Measurements from ENCODE around the gene CNTN4. TPM values are rescaled to one million over a fixed set of nuclear protein-coding genes. Genes with fewer than 3 reads are reported as not detected.

CNTN4 gene
- total RNA-seq, 1 donor from 2014 or later = 5.2 TPM

- no peaks in the 10 kb centered on the region for H3K79me2 ChIP-seq (ENCODE audit: low read depth)
- no peak overlapping the region for H3K27ac ChIP-seq
- H2AFZ ChIP-seq (replicated peaks) = peak overlapping the region; percentile 94
- peak; percentile 79 for DNase-seq (ENCODE audit: low spot score)
- H3K4me3 ChIP-seq = peak overlapping the region; percentile 66
- no peaks in the 10 kb centered on the region for H3K36me3 ChIP-seq
- H3K27me3 ChIP-seq = peaks cover 86% of the 10 kb centered on the region
- peak overlapping the region; percentile 95 for H3K4me3 Mint-ChIP-seq
- H3K9me3 ChIP-seq (ENCODE audit: low read depth) = no peaks in the 10 kb centered on the region
- H3K4me2 ChIP-seq = peak overlapping the region; percentile 78
- H3K27me3 Mint-ChIP-seq (ENCODE audit: insufficient read depth, low read depth) = peaks cover 29% of the 10 kb centered on the region
- H3F3A ChIP-seq (ENCODE audit: low read depth) = peaks cover 41% of the 10 kb centered on the region
- H3K36me3 Mint-ChIP-seq = no peaks in the 10 kb centered on the region
- peaks cover 5% of the 10 kb centered on the region for H3K9me3 Mint-ChIP-seq
- peaks cover 33% of the 10 kb centered on the region for H3K4me1 Mint-ChIP-seq
- no peak overlapping the region for H3K9ac ChIP-seq
- peaks cover 37% of the 10 kb centered on the region for H3K4me1 ChIP-seq
- no peak for TF ChIP-seq CTCF (IDR thresholded peaks at IDR 0.05)
- TF ChIP-seq EZH2phosphoT487 (IDR thresholded peaks at IDR 0.05) = no peak
- TF ChIP-seq EZH2 (IDR thresholded peaks at IDR 0.05) = no peak
- H3K27ac Mint-ChIP-seq = no peak overlapping the region
- H4K20me1 ChIP-seq (ENCODE audit: low read depth) = peaks cover 23% of the 10 kb centered on the region
Measured at GRCh38 chr3:2099028-2099671, 484 bp downstream of the CNTN4 start.

GRCh38 chr3:2099779-2100191 lies 1.1 kb downstream of the CNTN4 start:
- peak overlapping the region; percentile 78 for H3K4me2 ChIP-seq
- H3K27ac Mint-ChIP-seq = peak overlapping the region; percentile 78

GRCh38 chr3:2106438-2106837 lies 7.8 kb downstream of the CNTN4 start:
- peaks cover 10% of the 10 kb centered on the region for H3K36me3 Mint-ChIP-seq
- no peaks in the 10 kb centered on the region for H3K79me2 ChIP-seq (ENCODE audit: low read depth)
- H3K9me3 ChIP-seq (ENCODE audit: low read depth) = no peaks in the 10 kb centered on the region
- H4K20me1 ChIP-seq (ENCODE audit: low read depth) = no peaks in the 10 kb centered on the region
- no peak for DNase-seq (ENCODE audit: low spot score)
- H3F3A ChIP-seq (ENCODE audit: low read depth) = no peaks in the 10 kb centered on the region
- no peaks in the 10 kb centered on the region for H3K27me3 Mint-ChIP-seq (ENCODE audit: insufficient read depth, low read depth)
- no peaks in the 10 kb centered on the region for H3K4me1 Mint-ChIP-seq
- H3K27ac ChIP-seq = no peak overlapping the region
- H2AFZ ChIP-seq (replicated peaks) = no peak overlapping the region
- no peaks in the 10 kb centered on the region for H3K4me1 ChIP-seq
- H3K27me3 ChIP-seq = peaks cover 16% of the 10 kb centered on the region
- H3K9me3 Mint-ChIP-seq = peaks cover 15% of the 10 kb centered on the region
- H3K4me3 ChIP-seq = no peak overlapping the region
- H3K27ac Mint-ChIP-seq = no peak overlapping the region
- TF ChIP-seq EZH2 (IDR thresholded peaks at IDR 0.05) (no peak), EZH2phosphoT487 (IDR thresholded peaks at IDR 0.05) (no peak), CTCF (IDR thresholded peaks at IDR 0.05) (no peak)
- no peak overlapping the region for H3K9ac ChIP-seq
- no peaks in the 10 kb centered on the region for H3K36me3 ChIP-seq
- no peak overlapping the region for H3K4me3 Mint-ChIP-seq
- no peak overlapping the region for H3K4me2 ChIP-seq

More at GRCh38 chr3:2099779-2100191, 1.1 kb downstream of the CNTN4 start:
- no peaks in the 10 kb centered on the region for H3K36me3 Mint-ChIP-seq
- Histone ChIP-seq H3K36me3 (no peaks in the 10 kb centered on the region), H3K4me3 (peak overlapping the region; percentile 66), H3K9me3 (ENCODE audit: low read depth) (no peaks in the 10 kb centered on the region), H3K79me2 (ENCODE audit: low read depth) (no peaks in the 10 kb centered on the region), H3K4me1 (peaks cover 30% of the 10 kb centered on the region), H3K27me3 (peaks cover 79% of the 10 kb centered on the region), H4K20me1 (ENCODE audit: low read depth) (peaks cover 23% of the 10 kb centered on the region), H3K9ac (no peak overlapping the region), H2AFZ (replicated peaks) (peak overlapping the region; percentile 94), H3F3A (ENCODE audit: low read depth) (peaks cover 35% of the 10 kb centered on the region), H3K27ac (no peak overlapping the region)
- H3K27me3 Mint-ChIP-seq (ENCODE audit: insufficient read depth, low read depth) = peaks cover 29% of the 10 kb centered on the region
- H3K4me3 Mint-ChIP-seq = peak overlapping the region; percentile 95
- no peak for TF ChIP-seq CTCF (IDR thresholded peaks at IDR 0.05)
- TF ChIP-seq EZH2phosphoT487 (IDR thresholded peaks at IDR 0.05) = peak; percentile 79
- TF ChIP-seq EZH2 (IDR thresholded peaks at IDR 0.05) = peak; percentile 88
- DNase-seq (ENCODE audit: low spot score) = peak; percentile 59
- H3K4me1 Mint-ChIP-seq = peaks cover 33% of the 10 kb centered on the region
- H3K9me3 Mint-ChIP-seq = peaks cover 5% of the 10 kb centered on the region
